Measurements from ENCODE around the gene GSG1L.

GSG1L gene

DNA sequence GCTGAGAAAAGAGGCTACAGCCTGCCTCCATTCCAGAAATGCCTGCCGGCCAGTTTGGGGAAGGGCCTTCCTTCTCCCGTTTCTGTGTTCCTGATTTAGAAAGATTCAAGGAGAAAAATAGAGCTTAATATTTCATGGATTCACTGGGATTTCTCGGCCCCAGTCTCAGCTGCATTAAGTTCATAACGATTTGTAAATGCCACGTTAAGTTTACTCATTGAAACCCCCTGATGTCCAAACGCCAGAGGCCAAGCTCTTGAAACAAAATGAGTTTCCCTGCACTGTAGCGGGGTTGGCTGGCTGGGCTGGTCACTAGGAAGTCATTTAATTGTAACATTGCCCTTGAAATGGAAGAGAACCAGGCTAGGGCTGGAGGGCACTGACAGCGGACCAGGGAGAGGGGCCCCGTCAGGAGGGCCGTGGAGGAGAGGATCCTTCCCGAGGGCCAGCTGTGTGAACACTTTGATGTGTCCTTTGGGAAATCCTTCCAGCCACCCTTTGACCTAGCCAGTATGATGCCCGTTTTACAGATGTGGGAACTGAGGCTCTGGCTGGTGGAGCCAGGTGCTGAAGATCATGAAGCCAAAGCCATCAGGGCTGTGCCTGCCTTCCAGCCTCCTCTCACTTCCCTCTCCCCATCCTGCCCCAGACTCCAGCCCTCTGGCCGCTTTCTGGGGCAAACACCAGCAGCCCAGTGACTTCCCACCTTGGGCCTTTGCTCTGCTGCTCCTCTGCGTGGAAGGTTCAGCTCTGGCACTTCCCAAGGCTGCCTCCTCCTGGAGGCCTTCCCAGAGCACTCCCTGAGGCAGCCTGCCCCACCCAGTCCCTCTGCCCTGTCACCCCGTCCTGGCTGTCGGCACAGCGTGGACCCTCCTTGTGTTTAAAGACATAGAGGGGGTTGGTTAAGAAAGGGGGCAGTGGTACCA, 293.0 kb downstream of the GSG1L start:
- no peak for DNase-seq

DNA sequence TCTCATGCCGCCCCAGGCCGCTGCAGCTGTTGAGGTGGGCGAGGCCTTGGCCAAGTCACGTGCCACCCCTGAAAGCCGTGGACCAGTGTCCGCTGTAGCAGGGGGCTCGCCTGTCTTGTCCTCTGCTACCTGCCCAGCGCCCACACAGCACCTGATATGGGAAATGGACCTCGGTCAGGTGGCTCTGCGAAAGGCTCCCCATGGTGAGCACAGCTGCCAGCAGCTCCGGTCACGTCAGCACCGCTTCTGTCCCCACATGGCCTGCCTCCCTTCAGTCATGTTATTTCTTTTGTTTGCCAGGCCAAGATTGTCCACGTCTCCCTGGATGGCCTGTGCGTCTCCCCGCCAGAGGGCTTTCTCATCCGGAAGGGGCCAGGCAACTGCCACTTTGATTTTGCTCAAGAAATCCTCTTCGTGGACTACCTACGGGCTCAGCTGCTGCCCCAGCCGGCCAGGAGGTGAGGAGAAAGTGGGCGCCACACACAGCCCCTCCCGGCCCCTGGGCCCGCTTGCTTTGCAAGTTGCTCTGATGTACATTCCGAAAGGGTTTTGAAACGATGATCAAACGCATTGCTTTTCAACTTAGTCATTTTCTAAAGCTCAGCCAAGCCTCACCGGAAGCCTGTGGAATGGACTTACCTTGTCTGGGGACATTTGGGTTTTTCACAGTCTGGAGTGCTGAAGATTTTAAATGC, 293.8 kb downstream of the GSG1L start:
- peak; percentile 48 for DNase-seq

DNA sequence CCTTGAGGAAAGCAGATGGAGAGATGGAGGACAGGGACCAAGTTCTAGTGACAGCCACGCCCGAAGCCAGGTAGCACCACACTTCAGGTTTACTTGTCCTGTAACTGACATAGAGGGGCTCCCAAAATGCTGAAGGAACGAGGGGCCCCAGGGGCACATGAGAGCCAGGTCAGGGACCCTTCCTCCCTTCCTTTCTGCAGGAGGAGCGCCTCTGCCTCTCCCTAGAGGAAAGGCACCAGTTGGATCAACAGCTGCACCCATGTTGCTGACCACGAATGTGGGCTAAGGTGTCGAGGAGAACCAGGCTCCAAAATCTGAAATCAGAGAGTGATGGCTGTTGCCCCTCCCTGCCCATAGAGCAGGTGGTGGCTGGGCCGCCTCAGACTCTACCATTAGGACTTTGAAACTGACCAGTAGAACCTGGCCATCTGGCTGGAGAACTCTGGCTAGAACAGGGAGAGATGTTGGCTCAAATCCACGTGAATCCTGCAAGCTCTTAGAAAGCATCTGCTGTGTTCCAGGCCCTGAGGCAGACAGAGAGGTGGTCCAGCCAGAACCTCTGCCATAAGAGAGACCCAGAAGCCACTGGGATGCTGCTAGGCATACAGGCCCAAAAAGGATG, 294.8 kb downstream of the GSG1L start:
- no peak for DNase-seq

- DNase-seq = no peak
These were observed 295.4 kb downstream of the GSG1L start for GRCh38 chr16:27767971-27768591.

- DNase-seq = no peak
These were observed 296.4 kb downstream of the GSG1L start for GRCh38 chr16:27767081-27767480.

- DNase-seq = no peak
These were observed 297.1 kb downstream of the GSG1L start for GRCh38 chr16:27766236-27766925.

GRCh38 chr16:27764869-27765675, 298.4 kb downstream of the GSG1L start:
- DNase-seq = no peak

DNA sequence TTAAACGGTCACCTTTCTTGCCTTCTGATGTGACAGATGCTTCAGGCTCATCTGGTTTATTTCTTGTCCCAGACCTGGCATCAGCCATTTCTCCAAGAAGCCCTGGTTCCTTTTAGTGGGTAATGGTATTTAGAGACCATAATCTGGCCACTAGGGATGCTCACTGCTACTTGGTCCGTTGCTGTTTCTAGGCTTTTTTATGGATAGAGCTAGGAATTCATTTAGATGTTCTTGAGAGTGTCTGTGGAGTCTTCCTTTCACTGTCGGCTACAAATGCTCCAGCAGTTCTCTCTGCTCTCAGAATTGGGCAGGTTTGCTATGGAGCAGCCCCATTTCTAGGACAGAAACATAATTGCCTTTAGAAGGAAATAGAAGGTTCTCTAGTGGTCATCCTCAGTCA, 299.1 kb downstream of the GSG1L start:
- no peak for DNase-seq

DNA sequence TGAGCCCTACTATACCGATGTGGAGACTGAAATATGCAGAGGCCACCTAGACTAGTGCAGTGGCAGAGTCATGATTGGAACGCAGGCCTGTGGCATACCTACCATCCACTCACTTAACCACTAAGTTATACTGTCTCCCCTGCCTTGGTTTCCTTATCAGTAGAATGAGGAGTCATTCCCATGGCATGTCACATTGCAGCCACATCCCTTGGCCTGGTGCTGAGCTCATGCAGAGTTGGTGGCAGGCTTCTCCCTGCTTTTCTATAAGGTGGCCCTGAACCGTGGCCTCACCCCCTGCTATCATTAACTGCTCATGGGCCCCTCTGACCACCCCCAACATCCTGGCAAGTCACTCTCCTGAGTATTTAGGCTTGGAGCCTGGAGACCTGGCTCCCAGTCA, 301.1 kb downstream of the GSG1L start:
- DNase-seq = peak; percentile 11

GRCh38 chr16:27761816-27762215, 301.7 kb downstream of the GSG1L start:
- no peak for DNase-seq

- no peak for DNase-seq
These were observed 302.7 kb downstream of the GSG1L start for GRCh38 chr16:27760789-27761176.

- DNase-seq = no peak
These were observed 303.3 kb downstream of the GSG1L start for GRCh38 chr16:27759967-27760788.

GRCh38 chr16:27759301-27759871, 304.1 kb downstream of the GSG1L start:
- peak; percentile 39 for DNase-seq

GRCh38 chr16:27758544-27758943, 305.0 kb downstream of the GSG1L start:
- DNase-seq = no peak

DNA sequence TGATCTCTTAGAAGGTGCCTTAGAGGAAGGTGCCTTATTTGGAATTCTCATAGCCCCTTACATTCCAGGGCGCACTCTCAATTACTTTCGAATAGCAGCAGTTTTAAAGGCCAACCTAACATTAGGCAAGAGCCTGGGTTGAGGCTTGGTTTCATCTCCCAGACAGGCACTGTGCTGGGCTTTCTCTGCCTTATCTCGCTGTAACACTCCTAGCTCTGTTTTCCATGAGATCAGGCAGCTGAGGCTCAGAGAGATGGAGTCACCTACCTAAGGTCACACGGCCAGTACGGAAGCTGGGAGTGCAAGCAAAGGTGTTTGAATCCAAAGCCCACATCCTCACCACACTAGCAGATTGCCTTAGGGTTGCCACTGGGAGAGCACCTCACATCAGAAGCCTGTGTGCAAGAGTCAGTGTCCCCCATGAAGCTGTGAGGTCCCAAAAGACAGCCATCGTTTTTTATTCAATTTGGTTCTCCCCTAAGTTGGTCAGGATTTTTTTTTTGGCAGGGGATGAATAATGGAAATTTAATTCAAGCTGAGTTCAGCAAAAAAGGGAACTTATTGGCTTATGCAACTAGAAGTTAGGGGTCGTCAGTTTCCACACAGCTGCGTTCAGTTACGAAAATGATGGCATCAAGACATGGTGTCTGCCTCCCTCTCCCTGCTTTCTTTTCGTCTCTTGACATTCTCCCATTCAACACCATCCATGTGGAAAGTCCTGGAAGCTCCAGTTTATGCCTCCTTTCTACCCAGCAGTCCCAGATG, 307.1 kb downstream of the GSG1L start:
- no peak for DNase-seq

DNA sequence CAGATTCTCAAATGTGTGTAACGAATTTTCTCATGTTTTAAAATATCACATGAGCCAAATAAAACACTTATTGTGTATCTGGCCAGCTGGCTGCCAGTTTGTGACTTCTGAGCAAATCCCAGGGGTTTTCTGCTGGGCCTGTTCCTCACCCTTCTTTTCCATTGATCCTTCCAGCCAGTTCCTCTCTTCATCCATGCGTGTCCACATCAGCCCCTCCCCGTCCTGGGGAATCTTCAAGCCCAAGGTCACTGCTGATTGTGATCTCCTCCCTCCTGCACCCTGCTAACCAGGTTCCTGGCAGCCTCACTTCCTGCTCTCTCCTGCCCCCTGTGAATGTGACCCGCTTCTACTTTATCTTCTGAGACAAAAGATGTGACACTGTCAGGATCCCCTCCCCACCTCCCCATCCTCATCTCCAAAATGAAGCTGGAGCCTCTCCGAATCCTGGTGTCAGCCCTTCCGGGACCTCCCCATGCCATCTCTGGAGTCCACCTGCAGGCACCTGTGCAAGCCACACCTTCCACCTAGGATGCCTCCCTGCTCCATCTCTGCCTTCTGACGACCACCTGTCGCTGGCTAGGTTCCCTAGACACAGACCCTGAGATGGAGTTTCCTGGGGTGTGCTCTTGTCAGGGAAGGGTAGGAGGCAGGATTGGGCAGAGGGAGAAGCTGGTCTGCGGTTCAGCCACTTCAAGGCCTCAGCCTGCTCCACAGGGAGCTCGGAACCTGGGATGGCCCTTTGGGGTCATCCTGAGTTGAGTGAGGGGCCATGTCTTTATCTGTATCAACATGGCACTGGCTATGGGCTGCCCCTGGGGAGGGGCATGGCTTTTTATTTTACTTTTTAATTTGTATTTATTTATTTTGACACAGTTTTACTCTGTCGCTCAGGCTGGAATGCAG, 308.5 kb downstream of the GSG1L start:
- DNase-seq = no peak

DNA sequence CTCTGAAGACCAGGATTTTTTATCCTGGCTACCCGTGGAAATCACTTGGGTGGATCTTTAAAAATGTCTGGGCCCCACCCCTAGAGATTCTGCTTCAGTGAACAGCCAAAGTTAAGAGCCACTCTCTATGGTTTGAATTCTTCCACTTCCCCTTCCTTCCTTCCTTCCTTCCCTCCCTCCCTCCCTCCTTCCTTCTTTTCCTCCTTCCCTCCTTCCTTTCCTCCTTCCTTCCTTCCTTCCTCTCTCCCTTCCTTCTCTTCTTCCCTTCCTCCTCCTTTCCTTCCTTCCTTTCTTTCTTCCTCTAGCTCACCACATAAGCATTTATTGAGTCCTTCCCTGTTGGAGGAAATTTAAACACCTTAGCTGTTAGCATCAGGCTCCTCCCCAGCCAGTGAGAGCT, 310.0 kb downstream of the GSG1L start:
- DNase-seq = no peak

DNA sequence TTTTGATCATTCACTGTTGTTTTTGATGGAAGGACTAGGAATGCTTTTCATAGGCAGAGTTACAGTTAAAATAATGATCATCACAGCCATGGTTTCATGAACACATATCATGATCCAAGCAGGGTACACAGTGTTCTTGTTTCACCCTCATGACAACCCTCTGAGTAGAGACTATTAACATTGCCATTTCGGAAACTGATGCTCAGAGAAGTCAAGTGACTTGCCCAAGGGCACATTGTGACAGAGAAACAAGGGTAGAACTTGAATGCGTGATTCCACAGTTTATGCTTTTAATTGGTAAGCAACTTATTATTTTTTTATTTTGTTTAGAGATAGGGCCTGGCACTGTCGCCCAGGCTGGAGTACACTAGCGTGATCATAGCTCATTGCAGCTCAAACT, 311.3 kb downstream of the GSG1L start:
- DNase-seq = no peak
